Tibial nerve (tissue), 4 donors: ENCODE measurements around the gene UBXN10.

Experiments
- CTCF ChIP-seq, 5 experiments: fragments of 200-600 bp in 3 of 5; fragments of 450-650 bp in 2 of 5; sonication (generic) in 3 of 5; IDR thresholded peaks; one replicate each; pipeline ENCODE4 v1.5.1; 2016 to 2019; ENCODE audit warnings: antibody characterized with exemption in 5 of 5, mild to moderate bottlenecking in 3 of 5, moderate library complexity in 2 of 5
- EP300 ChIP-seq, 2 donors: sonication (generic); formaldehyde crosslinking; IDR thresholded peaks; one replicate each; pipeline ENCODE4 v1.6.1; 2017; ENCODE audit warnings: antibody characterized with exemption in 2 of 2, mild to moderate bottlenecking in 1 of 2
- POLR2A ChIP-seq, 2 donors: fragments of 450-650 bp; IDR thresholded peaks; one replicate each; pipeline ENCODE4 v1.6.1; 2017; ENCODE audit warnings: antibody characterized with exemption in 2 of 2, mild to moderate bottlenecking in 2 of 2, moderate library complexity in 2 of 2

GRCh38 chr1:20168564-20169491, 17.1 kb upstream of the UBXN10 start:
- TF ChIP-seq CTCF (IDR thresholded peaks at IDR 0.05) (no peak), POLR2A (IDR thresholded peaks at IDR 0.05) (no peak), EP300 (IDR thresholded peaks at IDR 0.05) (no peak)
